GM12878 (cell line): ENCODE measurements around the gene TMED5. TPM values are rescaled to one million over a fixed set of nuclear protein-coding genes. Genes with fewer than 3 reads are reported as not detected.

ENCODE experiments used
- ATAC-seq: fragments of 200-7000 bp; cut with Tn5 transposase; 3 replicates; pipeline ENCODE4 v1.9.1; 2020; ENCODE audit warnings: mild to moderate bottlenecking, moderate library complexity
- BruUV-seq: library from RNA; stranded (reverse); fragments of 400-500 nt; replicated peaks from 2 replicates; lab custom pipeline; 2021; lab: Mats Ljungman, UMichigan
- CTCF ChIA-PET: fragments of 300-600 bp; sonication (Branson Sonifier 250); formaldehyde crosslinking; extraction: SDS; loops from one replicate; lab custom pipeline; 2021; ENCODE audit warnings: inconsistent platforms; lab: Yijun Ruan, JAX
- POLR2A ChIA-PET: fragments of 350-600 bp; formaldehyde crosslinking; extraction: SDS; loops from one replicate; lab custom pipeline; 2021; ENCODE audit warnings: inconsistent platforms; lab: Charles Lee
- RAD21 ChIA-PET: fragments of 300-600 bp; sonication (Branson Sonifier 250); formaldehyde crosslinking; loops from one replicate; lab custom pipeline; 2023; ENCODE audit warnings: antibody characterized with exemption; ENCODE audit not compliant: unreplicated experiment; lab: Charles Lee
- SMC1A ChIA-PET: fragments of 300-600 bp; sonication (Branson Sonifier 250); formaldehyde crosslinking; loops from one replicate; lab custom pipeline; 2023; ENCODE audit not compliant: unreplicated experiment, uncharacterized antibody; lab: Charles Lee
- DNase-seq: peaks from one replicate; pipeline ENCODE4 v3.0.0-alpha.2; 2011; ENCODE audit warnings: low read depth, low spot score
- FAIRE-seq: peaks from 3 replicates; lab custom pipeline; 2011; peaks lifted over from hg19 to GRCh38; lab: Jason Lieb, UNC
- H2AFZ ChIP-seq: 2 replicates; pipeline ENCODE4 v1.6.0; 2011; ENCODE audit warnings: low read depth, low read length, control low read depth; ENCODE audit not compliant: control insufficient read depth
- H3K27ac ChIP-seq: 2 replicates; pipeline ENCODE4 v1.5.1; 2011; ENCODE audit warnings: control low read depth; ENCODE audit not compliant: control insufficient read depth, insufficient read depth
- H3K27me3 ChIP-seq, 2 experiments: replicated peaks in 1 of 2; 2 replicates each; pipeline versions ENCODE4 v1.6.0 to v1.6.1; 2011; ENCODE audit warnings: low read length in 1 of 2; ENCODE audit not compliant: control insufficient read depth in 2 of 2, insufficient read depth in 2 of 2
- H3K36me3 ChIP-seq, 2 experiments: 2 replicates each; pipeline ENCODE4 v1.5.1; 2011; ENCODE audit warnings: low read length in 1 of 2; ENCODE audit not compliant: control insufficient read depth in 2 of 2, insufficient read depth in 2 of 2
- H3K4me1 ChIP-seq: 2 replicates; pipeline ENCODE4 v1.6.1; 2011; ENCODE audit warnings: mild to moderate bottlenecking, low read length, moderate library complexity, mixed read lengths; ENCODE audit not compliant: control insufficient read depth, insufficient read depth
- H3K4me2 ChIP-seq: 2 replicates; pipeline ENCODE4 v1.6.0; 2011; ENCODE audit warnings: control low read depth; ENCODE audit not compliant: control insufficient read depth, insufficient read depth
- H3K4me3 ChIP-seq: fragments of 200-600 bp; sonication (generic); 2 replicates; pipeline ENCODE4 v1.5.1; 2016
- H3K79me2 ChIP-seq: 2 replicates; pipeline ENCODE4 v1.6.0; 2011; ENCODE audit warnings: low read length; ENCODE audit not compliant: control insufficient read depth, insufficient read depth
- H3K9ac ChIP-seq: 2 replicates; pipeline ENCODE4 v1.8.0; 2011; ENCODE audit warnings: low read length, control low read depth, mixed read lengths; ENCODE audit not compliant: control insufficient read depth, insufficient read depth
- H3K9me3 ChIP-seq: replicated peaks from 3 replicates; pipeline ENCODE4 v1.5.1; 2011; ENCODE audit warnings: mild to moderate bottlenecking, low read length; ENCODE audit not compliant: control insufficient read depth, insufficient read depth
- H4K20me1 ChIP-seq: 2 replicates; pipeline ENCODE4 v1.6.0; 2011; ENCODE audit not compliant: control insufficient read depth, insufficient read depth
- BCL11A ChIP-seq: IDR thresholded peaks from 2 replicates; pipeline ENCODE4 v1.6.1; 2011; ENCODE audit warnings: low read depth, low read length
- CEBPB ChIP-seq, 2 experiments: fragments of 150-350 bp in 1 of 2; IDR thresholded peaks; 2 replicates each; pipeline ENCODE4 v1.6.1; 2012 to 2014; ENCODE audit warnings: low read depth in 2 of 2, low read length in 2 of 2, borderline replicate concordance in 1 of 2, inconsistent platforms in 1 of 2
- HDGF ChIP-seq: fragments of 450-650 bp; IDR thresholded peaks from 2 replicates; pipeline ENCODE4 v1.6.1; 2016; ENCODE audit warnings: antibody characterized with exemption
- KAT2A ChIP-seq: conservative IDR thresholded peaks from 2 replicates; pipeline ENCODE4 v1.6.1; 2011; ENCODE audit warnings: low read depth, low read length; ENCODE audit not compliant: control insufficient read depth
- MYB ChIP-seq: fragments of 150-350 bp; IDR thresholded peaks from 2 replicates; pipeline ENCODE4 v1.6.1; 2014; ENCODE audit warnings: mild to moderate bottlenecking, low read depth, low read length, borderline replicate concordance
- NBN ChIP-seq: fragments of 450-650 bp; IDR thresholded peaks from 2 replicates; pipeline ENCODE4 v1.6.1; 2016
- NFIC ChIP-seq: IDR thresholded peaks from 2 replicates; pipeline ENCODE4 v1.6.1; 2012; ENCODE audit warnings: low read depth, mild to moderate bottlenecking, inconsistent platforms, low read length, moderate library complexity
- PML ChIP-seq: IDR thresholded peaks from 2 replicates; pipeline ENCODE4 v1.6.1; 2012; ENCODE audit warnings: low read length, inconsistent platforms
- POLR2AphosphoS2 ChIP-seq: IDR thresholded peaks from 2 replicates; pipeline ENCODE4 v1.6.1; 2011; ENCODE audit warnings: low read depth, mild to moderate bottlenecking, low read length, improper control_type of control experiment, moderate library complexity
- RBBP5 ChIP-seq: fragments of 200-600 bp; sonication (generic); conservative IDR thresholded peaks from 2 replicates; pipeline ENCODE4 v1.6.1; 2016
- RELA ChIP-seq: fragments of 450-650 bp; IDR thresholded peaks from 2 replicates; pipeline ENCODE4 v1.8.0; 2014; ENCODE audit warnings: borderline replicate concordance; ENCODE audit not compliant: partially characterized antibody
- RUNX3 ChIP-seq: IDR thresholded peaks from 2 replicates; pipeline ENCODE4 v1.6.1; 2012; ENCODE audit warnings: low read length, inconsistent platforms
- STAT1 ChIP-seq: fragments of 450-650 bp; conservative IDR thresholded peaks from 2 replicates; pipeline ENCODE4 v1.6.1; 2014; ENCODE audit warnings: antibody characterized with exemption, mild to moderate bottlenecking
- TCF7 ChIP-seq: IDR thresholded peaks from 2 replicates; pipeline ENCODE4 v1.6.1; 2014; ENCODE audit warnings: antibody characterized with exemption, borderline replicate concordance
- WRNIP1 ChIP-seq: IDR thresholded peaks from 2 replicates; pipeline ENCODE4 v1.6.1; 2011; ENCODE audit warnings: low read depth, low read length, improper control_type of control experiment, borderline replicate concordance
- ZNF207 ChIP-seq: fragments of 450-650 bp; IDR thresholded peaks from 2 replicates; pipeline ENCODE4 v1.6.1; 2014; ENCODE audit warnings: antibody characterized with exemption, mild to moderate bottlenecking, borderline replicate concordance
- WGBS: methylation state at CpG from one replicate; pipeline ENCODE4 v1.1.6; 2016; ENCODE audit warnings: low lambda C conversion rate; ENCODE audit not compliant: insufficient replicate concordance, insufficient coverage; ENCODE audit errors: missing lambda C conversion rate; 5-methylcytosine and 5-hydroxymethylcytosine counted together
- in situ Hi-C: fragments of 300-500 bp; cut with MboI; formaldehyde crosslinking; loops from 9 replicates; pipeline ENCODE4 v1.14.3; 2018; ENCODE audit warnings: mixed read lengths
- intact Hi-C: fragments of 100-400 bp; cut with micrococcal nuclease; formaldehyde crosslinking; loops from one replicate; pipeline ENCODE4 v1.14.2; 2022; ENCODE audit not compliant: unreplicated experiment
- polyA plus RNA-seq, 11 experiments: library from polyadenylated mRNA; depleted of rRNA in 4 of 11; unstranded in 6 of 11; stranded (reverse) in 5 of 11; fragments of >200 nt; fragmentation: Nextera tagmentation in 4 of 11; fragmentation: Illumina TruSeq in 1 of 11; extraction: Ambion mirVana in 4 of 11; extraction: Trizol in 1 of 11; gene quantifications; 1 replicate in 1 of 11; 2 replicates in 10 of 11; pipeline versions ENCODE4 v1.2.1 to v1.2.3, GENCODE V29; 2011 to 2016; ENCODE audit warnings: inconsistent platforms in 2 of 11, missing spikeins in 2 of 11, low read depth in 1 of 11
- total RNA-seq, 4 experiments: library from RNA; depleted of rRNA in 3 of 4; stranded (reverse); fragments of >200 nt in 3 of 4; fragmentation: Illumina TruSeq in 1 of 4; extraction: Trizol in 1 of 4; gene quantifications; 2 replicates each; pipeline versions ENCODE4 v1.2.1 to v1.2.3, GENCODE V29; 2013 to 2021

TMED5 gene
- total and polyA plus RNA-seq, 10 of the 15 experiments (the other 5 are each of a cell fraction or from before 2014, with no cell fraction given): 18.5 to 80.6 (median 54.0) TPM

DNA sequence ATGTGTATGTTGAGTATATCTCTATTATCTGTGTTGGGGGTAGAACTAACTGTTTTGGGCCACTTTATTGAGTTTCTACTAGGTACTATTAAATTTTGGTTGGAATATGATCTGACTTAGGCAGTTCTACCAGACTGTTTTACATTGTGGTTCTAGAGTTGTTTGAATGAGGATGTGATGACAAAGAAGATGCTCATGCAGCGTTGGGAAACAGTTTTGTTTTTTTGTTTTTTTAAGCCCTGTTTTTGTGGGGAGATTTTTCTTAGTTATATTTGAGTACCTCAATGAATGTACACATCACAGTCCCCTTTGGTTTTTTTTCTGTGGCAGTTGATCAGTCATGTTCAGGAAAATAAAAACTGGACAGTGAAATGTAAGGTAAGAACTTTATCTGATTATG lies 40.1 kb downstream of the TMED5 start:
- no peaks in the 10 kb centered on the region for H3K27me3 ChIP-seq
- no peak overlapping the region for H3K4me3 ChIP-seq
- H3K9ac ChIP-seq: no peak overlapping the region
- ChIA-PET POLR2A (no interaction called here), SMC1A (interaction anchor here (0.6 to 2.4 kb wide), 6 partner anchors 19 to 1068 kb away, joined by 3 to 7 read pairs (median 4); no protein-coding TSS in a partner anchor), CTCF (interaction anchor here (0.6 to 2.5 kb wide), 6 partner anchors 8 to 697 kb away, joined by 3 to 10 read pairs (median 4); no protein-coding TSS in a partner anchor), RAD21 (no interaction called here)
- no peak for FAIRE-seq
- no peak overlapping the region for H3K27ac ChIP-seq
- DNase-seq: no peak
- ATAC-seq: no peak
- in situ Hi-C loops (no loop called here), intact Hi-C loops (no loop called here)
- H3K79me2 ChIP-seq: no peaks in the 10 kb centered on the region
- no peak overlapping the region for H2AFZ ChIP-seq
- no peaks in the 10 kb centered on the region for H3K4me1 ChIP-seq
- no peaks in the 10 kb centered on the region for H3K9me3 ChIP-seq
- no TSS peak for BruUV-seq
- no peak for TF ChIP-seq HDGF
- TF ChIP-seq STAT1: no peak
- no peak for TF ChIP-seq CEBPB (IDR thresholded peaks at IDR 0.05; ENCODE audit: borderline replicate concordance in 1 of 2, low read depth in 2 of 2, low read length in 2 of 2)
- TF ChIP-seq RUNX3: no peak
- TF ChIP-seq BCL11A: no peak
- no peak for TF ChIP-seq TCF7
- peaks cover 2 to 15% of the 10 kb centered on the region in 2 experiments for H3K36me3 ChIP-seq
- WGBS: 32% methylated on average over 1 of the region's 1 CpG
- H3K4me2 ChIP-seq: no peak overlapping the region
- no peaks in the 10 kb centered on the region for H4K20me1 ChIP-seq

DNA sequence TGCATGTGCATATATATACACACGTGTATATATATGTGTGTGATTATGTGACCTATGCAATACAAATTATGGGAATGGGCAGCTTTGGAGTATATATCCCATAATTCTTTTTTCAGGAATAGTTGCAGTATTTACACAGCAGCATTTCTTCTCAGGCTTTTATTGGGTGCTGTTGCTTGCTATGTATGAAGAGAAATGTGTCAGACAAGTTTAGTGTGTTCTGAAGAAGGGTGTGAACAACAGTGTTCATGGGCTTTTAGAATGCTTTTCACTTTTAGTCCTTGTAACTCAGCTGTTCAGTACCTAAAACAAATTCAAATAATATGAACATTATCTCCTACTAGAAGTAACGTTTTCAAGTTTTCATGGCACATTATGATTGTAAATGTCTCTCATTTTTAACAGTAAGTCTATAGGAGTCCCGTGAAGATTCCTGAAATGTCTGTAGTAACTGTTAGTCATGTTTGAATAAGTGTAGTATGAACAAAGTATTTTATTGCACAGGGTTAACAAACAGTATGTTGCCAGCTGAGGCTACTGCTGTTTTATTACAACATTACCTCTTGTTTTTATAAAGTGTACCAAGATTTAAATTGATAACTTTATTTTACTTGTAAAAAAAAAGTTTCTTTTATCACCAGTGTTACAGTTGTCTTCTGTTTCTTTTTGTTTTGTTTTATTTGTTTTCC lies 42.5 kb downstream of the TMED5 start:
- FAIRE-seq (no peak), DNase-seq (no peak), ATAC-seq (no peak)
- no TSS peak for BruUV-seq
- WGBS: 19% methylated on average over 3 of the region's 3 CpGs
- no peak overlapping the region for H3K4me3 ChIP-seq
- ChIA-PET CTCF (no interaction called here), SMC1A (interaction anchor here (1.1 to 1.8 kb wide), 2 partner anchors 20 to 58 kb away, joined by 3 to 5 read pairs; no protein-coding TSS in a partner anchor), RAD21 (interaction anchor here (1.2 to 1.3 kb wide), 2 partner anchors 53 to 57 kb away, joined by 3 read pairs; no protein-coding TSS in a partner anchor), POLR2A (no interaction called here)
- no peaks in the 10 kb centered on the region for H3K79me2 ChIP-seq
- no peak overlapping the region for H3K27ac ChIP-seq
- H3K9ac ChIP-seq: no peak overlapping the region
- no peaks in the 10 kb centered on the region for H3K9me3 ChIP-seq
- H2AFZ ChIP-seq: no peak overlapping the region
- TF ChIP-seq NBN: no peak
- no peak for TF ChIP-seq WRNIP1
- TF ChIP-seq POLR2AphosphoS2: no peak
- TF ChIP-seq RELA: no peak
- no peak for TF ChIP-seq NFIC
- TF ChIP-seq RBBP5: no peak
- no peak for TF ChIP-seq ZNF207
- TF ChIP-seq KAT2A: no peak
- no peak for TF ChIP-seq PML
- no peak for TF ChIP-seq MYB
- no peak overlapping the region for H3K4me2 ChIP-seq
- no peaks in the 10 kb centered on the region for H3K4me1 ChIP-seq
- H3K36me3 ChIP-seq: peaks cover 2 to 15% of the 10 kb centered on the region in 2 experiments
- in situ Hi-C loops: no loop called here
- no peaks in the 10 kb centered on the region for H3K27me3 ChIP-seq
- no peaks in the 10 kb centered on the region for H4K20me1 ChIP-seq
- intact Hi-C loops: no loop called here
